Ascending aorta (tissue), 2 donors: ENCODE results near the gene FBXO24. TPM values are rescaled to one million over a fixed set of nuclear protein-coding genes. Genes with fewer than 3 reads are reported as not detected.

Experiments used
- DNase-seq, 2 donors: peaks; one replicate each; pipeline ENCODE4 v3.0.0-alpha.2; 2019; ENCODE audit warnings: low spot score in 2 of 2
- H3K27ac ChIP-seq, 2 donors: fragments of 200-600 bp; sonication (generic); one replicate each; pipeline ENCODE4 v1.5.1; 2016 to 2017; ENCODE audit warnings: mild to moderate bottlenecking in 1 of 2
- H3K27me3 ChIP-seq: fragments of 200-600 bp; sonication (generic); one replicate; pipeline ENCODE4 v1.5.1; 2017
- H3K36me3 ChIP-seq, 2 donors: fragments of 200-600 bp; sonication (generic); one replicate each; pipeline ENCODE4 v1.5.1; 2016
- H3K4me1 ChIP-seq, 2 donors: fragments of 200-600 bp; sonication (generic); one replicate each; pipeline ENCODE4 v1.5.1; 2016 to 2017; ENCODE audit warnings: mild to moderate bottlenecking in 1 of 2
- H3K4me3 ChIP-seq, 2 donors: fragments of 200-600 bp; sonication (generic); one replicate each; pipeline ENCODE4 v1.5.1; 2016 to 2017; ENCODE audit warnings: mild to moderate bottlenecking in 1 of 2
- H3K9me3 ChIP-seq, 2 donors: fragments of 200-600 bp; sonication (generic); one replicate each; pipeline ENCODE4 v1.5.1; 2016
- CTCF ChIP-seq, 3 experiments: fragments of 200-600 bp in 2 of 3; fragments of 450-650 bp in 1 of 3; sonication (generic) in 2 of 3; IDR thresholded peaks; one replicate each; pipeline ENCODE4 v1.5.1; 2016 to 2019; ENCODE audit warnings: antibody characterized with exemption in 3 of 3, mild to moderate bottlenecking in 1 of 3, moderate library complexity in 1 of 3
- intact Hi-C: fragments of 100-400 bp; cut with DNase I; formaldehyde crosslinking; loops from one replicate; pipeline ENCODE4 v1.15.1; 2023
- total RNA-seq: library from RNA; depleted of rRNA; stranded (reverse); fragments of >200 nt; gene quantifications from one replicate; pipeline ENCODE4 v1.1.0, GENCODE V29; 2016

The FBXO24 gene
- total RNA-seq, 1 donor from 2014 or later = not detected

DNA sequence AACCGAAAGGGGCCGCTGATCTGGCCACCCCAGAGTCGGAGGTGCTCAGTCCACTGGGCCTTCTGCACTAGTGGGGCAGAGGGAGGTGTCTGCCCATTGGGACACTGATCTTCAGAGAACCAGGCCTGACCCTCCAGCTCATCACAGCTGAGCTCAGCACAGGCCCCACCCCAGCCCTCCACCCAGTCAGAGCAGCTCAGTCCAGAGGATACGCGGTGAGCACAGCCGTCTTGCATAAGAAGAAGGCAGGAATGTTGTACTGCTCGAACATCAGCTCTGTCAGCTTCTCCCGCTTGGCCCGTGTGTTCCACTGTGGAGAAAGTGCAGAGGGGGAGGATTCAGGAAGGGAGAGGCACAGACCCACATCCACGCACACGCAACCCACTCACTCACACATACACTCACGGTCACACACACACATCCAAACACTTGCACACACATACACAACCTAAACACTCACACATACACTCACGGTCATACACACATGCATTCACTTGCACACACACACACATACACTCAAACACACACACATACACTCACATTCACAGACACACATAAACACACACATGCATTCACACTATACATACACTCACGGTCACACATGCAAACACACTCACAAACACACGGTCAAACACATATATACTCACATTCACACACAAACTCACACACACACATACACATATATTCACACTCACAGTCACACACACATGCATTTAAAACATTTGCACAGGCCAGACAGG is 63.9 kb downstream of the FBXO24 start:
- no peaks in the 10 kb centered on the region for H3K4me1 ChIP-seq
- no peak overlapping the region for H3K4me3 ChIP-seq
- H3K9me3 ChIP-seq = no peaks in the 10 kb centered on the region
- H3K36me3 ChIP-seq = no peaks in the 10 kb centered on the region
- DNase-seq = no peak
- peaks cover 6% of the 10 kb centered on the region for H3K27me3 ChIP-seq
- intact Hi-C loops = no loop called here
- no peak for TF ChIP-seq CTCF (IDR thresholded peaks at IDR 0.05)
- no peak overlapping the region for H3K27ac ChIP-seq

Other genes with a start within 250 kb of the FBXO24 start
- 67.2 TPM for gene PILRB, start 228.2 kb upstream of the FBXO24 start, total RNA-seq
- 25.8 TPM for gene PILRA, start 212.8 kb upstream of the FBXO24 start, total RNA-seq
- not detected for gene ZCWPW1, start 157.6 kb upstream of the FBXO24 start, total RNA-seq
- gene MEPCE, start 156.5 kb upstream of the FBXO24 start, total RNA-seq = 32.9 TPM
- 35.2 TPM for gene PPP1R35, start 149.8 kb upstream of the FBXO24 start, total RNA-seq
- not detected for gene SPACDR, start 122.1 kb upstream of the FBXO24 start, total RNA-seq
- gene TSC22D4, start 107.1 kb upstream of the FBXO24 start, total RNA-seq = 68.2 TPM
- 0.96 TPM for gene NYAP1, start 102.4 kb upstream of the FBXO24 start, total RNA-seq
- gene AGFG2, start 47.1 kb upstream of the FBXO24 start, total RNA-seq = 30.0 TPM
- gene SAP25, start 12.4 kb upstream of the FBXO24 start, total RNA-seq = 11.8 TPM
- 113 TPM for gene LRCH4, start 199 bp upstream of the FBXO24 start, total RNA-seq
- 124 TPM for gene PCOLCE, start 16.0 kb downstream of the FBXO24 start, total RNA-seq
- 11.0 TPM for gene MOSPD3, start 26.2 kb downstream of the FBXO24 start, total RNA-seq
- gene TFR2, start 55.2 kb downstream of the FBXO24 start, total RNA-seq = not detected
- not detected for gene ACTL6B, start 70.1 kb downstream of the FBXO24 start, total RNA-seq
- 500 TPM for gene GNB2, start 87.4 kb downstream of the FBXO24 start, total RNA-seq
- gene GIGYF1, start 107.9 kb downstream of the FBXO24 start, total RNA-seq = 31.1 TPM
- gene POP7, start 119.8 kb downstream of the FBXO24 start, total RNA-seq = 44.0 TPM
- not detected for gene EPO, start 134.1 kb downstream of the FBXO24 start, total RNA-seq
- gene ZAN, start 147.3 kb downstream of the FBXO24 start, total RNA-seq = not detected
- 144 TPM for gene EPHB4, start 241.2 kb downstream of the FBXO24 start, total RNA-seq